ENCODE results near the gene YTHDF1. TPM values are rescaled to one million over a fixed set of nuclear protein-coding genes. Genes with fewer than 3 reads are reported as not detected.

Gene YTHDF1
- polyA plus RNA-seq, 4 donors = 43.5 to 50.1 (median 48.4) TPM

GRCh38 chr20:63214514-63214913, 1.4 kb downstream of the YTHDF1 start:
- DNase-seq (ENCODE audit: low read depth in 4 of 4, low spot score in 3 of 4) = no peak

GRCh38 chr20:63212792-63213191, 3.1 kb downstream of the YTHDF1 start:
- DNase-seq (ENCODE audit: low read depth in 4 of 4, low spot score in 3 of 4) = no peak

- no peak for DNase-seq (ENCODE audit: low read depth in 4 of 4, low spot score in 3 of 4)
These were observed 3.6 kb downstream of the YTHDF1 start for GRCh38 chr20:63212393-63212730.

- no peak for DNase-seq (ENCODE audit: low read depth in 4 of 4, low spot score in 3 of 4)
These were observed 5.8 kb downstream of the YTHDF1 start for GRCh38 chr20:63210011-63210605.

- no peak for DNase-seq (ENCODE audit: low read depth in 4 of 4, low spot score in 3 of 4)
These were observed 7.5 kb downstream of the YTHDF1 start for GRCh38 chr20:63208346-63208909.

- DNase-seq (ENCODE audit: low read depth in 4 of 4, low spot score in 3 of 4) = no peak
These were observed 9.1 kb downstream of the YTHDF1 start for GRCh38 chr20:63206878-63207277.

GRCh38 chr20:63205896-63206295, 10.0 kb downstream of the YTHDF1 start:
- DNase-seq (ENCODE audit: low read depth in 4 of 4, low spot score in 3 of 4) = no peak

- no peak for DNase-seq (ENCODE audit: low read depth in 4 of 4, low spot score in 3 of 4)
These were observed 11.6 kb downstream of the YTHDF1 start for GRCh38 chr20:63204362-63204761.

- no peak for DNase-seq (ENCODE audit: low read depth in 4 of 4, low spot score in 3 of 4)
These were observed 13.0 kb downstream of the YTHDF1 start for GRCh38 chr20:63202811-63203526.

GRCh38 chr20:63202021-63202420, 13.9 kb downstream of the YTHDF1 start:
- DNase-seq (ENCODE audit: low read depth in 4 of 4, low spot score in 3 of 4) = no peak

- no peak for DNase-seq (ENCODE audit: low read depth in 4 of 4, low spot score in 3 of 4)
These were observed 17.3 kb downstream of the YTHDF1 start for GRCh38 chr20:63198606-63199005.

- DNase-seq (ENCODE audit: low read depth in 4 of 4, low spot score in 3 of 4) = no peak
These were observed 19.0 kb downstream of the YTHDF1 start for GRCh38 chr20:63196768-63197470.

- DNase-seq (ENCODE audit: low read depth in 4 of 4, low spot score in 3 of 4) = no peak
These were observed 21.1 kb downstream of the YTHDF1 start for GRCh38 chr20:63194797-63195173.

GRCh38 chr20:63194007-63194796, 21.7 kb downstream of the YTHDF1 start:
- DNase-seq (ENCODE audit: low read depth in 4 of 4, low spot score in 3 of 4) = no peak

- DNase-seq (ENCODE audit: low read depth in 4 of 4, low spot score in 3 of 4) = no peak
These were observed 23.2 kb downstream of the YTHDF1 start for GRCh38 chr20:63192721-63193120.

GRCh38 chr20:63191400-63191799, 24.5 kb downstream of the YTHDF1 start:
- DNase-seq (ENCODE audit: low read depth in 4 of 4, low spot score in 3 of 4) = no peak

GRCh38 chr20:63190828-63191227, 25.1 kb downstream of the YTHDF1 start:
- no peak for DNase-seq (ENCODE audit: low read depth in 4 of 4, low spot score in 3 of 4)

GRCh38 chr20:63189846-63190559, 25.9 kb downstream of the YTHDF1 start:
- no peak for DNase-seq (ENCODE audit: low read depth in 4 of 4, low spot score in 3 of 4)

GRCh38 chr20:63189322-63189642, 26.6 kb downstream of the YTHDF1 start:
- DNase-seq (ENCODE audit: low read depth in 4 of 4, low spot score in 3 of 4) = no peak

GRCh38 chr20:63188641-63189321, 27.1 kb downstream of the YTHDF1 start:
- DNase-seq (ENCODE audit: low read depth in 4 of 4, low spot score in 3 of 4) = no peak
